ENCODE data around the gene SIVA1. TPM values are rescaled to one million over a fixed set of nuclear protein-coding genes. Genes with fewer than 3 reads are reported as not detected.

Gene SIVA1
- total RNA-seq, 1 experiment from 2014 or later, result 105 TPM

DNA sequence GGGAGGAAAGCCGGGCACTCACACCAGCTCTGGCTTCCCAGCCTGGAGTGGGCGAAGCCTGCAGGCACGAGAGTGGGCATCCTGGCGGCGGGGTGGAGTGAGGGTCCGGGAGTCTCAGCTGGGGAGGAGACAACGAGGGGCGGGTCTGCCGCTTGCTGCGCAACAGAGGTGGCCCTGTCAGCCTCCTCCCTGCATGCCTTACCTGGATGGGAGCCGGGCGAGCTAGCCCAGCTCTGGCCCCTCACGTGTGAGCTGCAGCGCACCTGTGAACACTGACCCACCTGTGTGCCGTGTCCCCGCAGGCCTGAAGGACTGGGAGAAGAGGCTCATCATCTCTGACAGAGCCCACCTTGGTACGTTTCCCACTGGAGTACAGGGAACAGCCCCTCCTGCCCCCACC is 13.9 kb upstream of the SIVA1 start:
- H3K36me3 ChIP-seq (ENCODE audit: control insufficient read depth, insufficient read depth, low read length), result no peaks in the 10 kb centered on the region
- H3K36me3 Mint-ChIP-seq (ENCODE audit: insufficient read depth, unreplicated experiment), result no peaks in the 10 kb centered on the region
- no peaks in the 10 kb centered on the region for H3K9me3 Mint-ChIP-seq (ENCODE audit: unreplicated experiment)
- no TSS peak for BruUV-seq (replicated peaks)
- H3K4me1 ChIP-seq, result no peaks in the 10 kb centered on the region
- intact Hi-C loops (cut with micrococcal nuclease; ENCODE audit: unreplicated experiment), result no loop called here
- H3K9me3 ChIP-seq, result no peaks in the 10 kb centered on the region
- no peak overlapping the region for H3K4me3 ChIP-seq (ENCODE audit: low read depth, low read length)
- no peak overlapping the region for H3K27ac Mint-ChIP-seq (ENCODE audit: unreplicated experiment)
- H3K4me3 Mint-ChIP-seq (ENCODE audit: unreplicated experiment), result no peak overlapping the region
- TF ChIP-seq CTCF (IDR thresholded peaks at IDR 0.05; ENCODE audit: insufficient read depth in 1 of 2, low read depth in 1 of 2, low read length in 1 of 2, severe bottlenecking in 1 of 2, unreplicated experiment in 1 of 2), result no peak
- H3K4me1 Mint-ChIP-seq (ENCODE audit: low read depth, unreplicated experiment), result no peaks in the 10 kb centered on the region
- no peak for DNase-seq
- H3K27me3 Mint-ChIP-seq (ENCODE audit: insufficient read depth, unreplicated experiment), result no peaks in the 10 kb centered on the region
- ChIA-PET CTCF (no interaction called here), POLR2A (no interaction called here)
- no peaks in the 10 kb centered on the region for H3K27me3 ChIP-seq (replicated peaks; ENCODE audit: control insufficient read depth, insufficient read depth, low read length)

DNA sequence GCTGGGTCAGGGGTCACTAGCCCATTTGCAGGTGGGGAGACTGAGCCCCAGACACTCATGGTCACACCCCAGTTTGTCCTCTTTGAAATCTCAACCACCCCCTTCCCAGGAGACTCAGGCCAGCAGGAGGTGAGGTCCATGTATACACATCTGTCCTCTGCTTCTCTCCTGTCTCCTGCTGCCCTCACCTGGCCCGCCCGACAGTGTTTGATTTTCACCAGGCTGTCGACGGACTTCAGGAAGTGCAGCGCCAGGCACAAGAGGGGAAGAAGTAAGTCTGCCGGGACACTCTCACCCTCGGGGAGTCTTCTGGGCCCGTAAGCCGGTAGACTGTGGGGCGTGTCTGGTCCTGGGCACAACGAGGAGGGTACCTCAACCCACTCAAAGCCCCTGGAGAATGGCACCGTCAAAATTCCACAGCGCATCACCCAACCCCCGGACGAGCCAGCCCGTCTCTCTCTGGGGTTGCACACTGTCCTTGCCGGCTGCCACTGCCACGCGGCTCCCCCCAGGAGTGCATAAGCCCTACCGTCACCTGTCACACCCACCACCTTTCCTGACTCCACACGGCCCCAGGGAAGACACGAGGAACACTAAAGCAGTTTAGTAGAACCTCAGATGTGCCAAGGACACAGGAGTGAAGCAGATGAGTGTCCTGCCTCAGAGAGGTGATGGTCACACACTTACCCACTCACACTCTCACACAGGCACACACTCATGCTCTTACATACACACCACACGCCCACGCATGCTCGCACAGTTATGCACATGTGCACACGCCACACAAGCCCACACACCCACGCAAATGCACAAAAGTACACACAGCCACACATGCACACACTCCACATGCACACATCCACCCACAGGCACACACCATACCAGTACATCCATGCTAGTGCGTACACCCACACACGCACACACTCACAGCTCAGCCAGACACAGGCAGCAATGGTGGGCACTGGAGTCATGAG is 13.1 kb upstream of the SIVA1 start:
- Histone ChIP-seq H3K4me3 (ENCODE audit: low read depth, low read length) (no peak overlapping the region), H3K4me1 (no peaks in the 10 kb centered on the region), H3K36me3 (ENCODE audit: control insufficient read depth, insufficient read depth, low read length) (no peaks in the 10 kb centered on the region), H3K27me3 (replicated peaks; ENCODE audit: control insufficient read depth, insufficient read depth, low read length) (no peaks in the 10 kb centered on the region), H3K9me3 (no peaks in the 10 kb centered on the region)
- no peaks in the 10 kb centered on the region for H3K4me1 Mint-ChIP-seq (ENCODE audit: low read depth, unreplicated experiment)
- no peaks in the 10 kb centered on the region for H3K36me3 Mint-ChIP-seq (ENCODE audit: insufficient read depth, unreplicated experiment)
- DNase-seq, result no peak
- intact Hi-C loops (cut with micrococcal nuclease; ENCODE audit: unreplicated experiment), result no loop called here
- H3K27me3 Mint-ChIP-seq (ENCODE audit: insufficient read depth, unreplicated experiment), result no peaks in the 10 kb centered on the region
- no TSS peak for BruUV-seq (replicated peaks)
- ChIA-PET CTCF (no interaction called here), POLR2A (no interaction called here)
- TF ChIP-seq CTCF (IDR thresholded peaks at IDR 0.05; ENCODE audit: insufficient read depth in 1 of 2, low read depth in 1 of 2, low read length in 1 of 2, severe bottlenecking in 1 of 2, unreplicated experiment in 1 of 2), result peak in 1 of 2 experiments; percentile 13
- no peak overlapping the region for H3K27ac Mint-ChIP-seq (ENCODE audit: unreplicated experiment)
- no peak overlapping the region for H3K4me3 Mint-ChIP-seq (ENCODE audit: unreplicated experiment)
- no peaks in the 10 kb centered on the region for H3K9me3 Mint-ChIP-seq (ENCODE audit: unreplicated experiment)

DNA sequence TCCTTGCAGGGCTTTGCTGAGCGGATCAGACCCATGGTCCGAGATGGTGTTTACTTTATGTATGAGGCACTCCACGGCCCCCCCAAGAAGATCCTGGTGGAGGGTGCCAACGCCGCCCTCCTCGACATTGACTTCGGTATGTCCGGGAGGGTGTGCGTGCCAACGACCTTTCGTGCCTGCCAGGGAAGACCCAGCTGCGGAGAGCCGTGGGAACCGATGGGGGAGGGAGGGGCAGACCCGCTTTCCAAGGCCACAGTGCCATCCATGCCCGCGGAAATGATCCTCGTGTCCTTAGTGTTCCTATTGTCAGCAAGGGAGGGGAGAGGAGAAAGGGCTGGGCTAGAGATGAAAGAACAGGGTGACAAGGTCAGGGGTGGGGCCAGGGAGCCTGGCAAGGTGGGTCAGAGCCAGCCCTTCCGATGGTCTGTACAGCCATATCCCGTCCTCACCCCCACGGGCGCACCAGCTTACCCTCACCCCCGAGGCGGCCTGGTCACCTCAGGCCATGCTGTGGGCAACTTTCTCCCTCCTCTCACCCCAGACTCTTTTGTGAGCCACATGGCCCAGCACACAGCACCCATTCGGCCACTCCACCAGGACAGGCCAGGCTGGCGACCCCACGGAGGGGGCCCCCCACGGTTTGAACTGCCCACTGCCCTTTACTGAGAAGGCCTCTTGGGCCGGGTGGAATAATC is 11.7 kb upstream of the SIVA1 start:
- DNase-seq, result no peak
- no peaks in the 10 kb centered on the region for H3K9me3 ChIP-seq
- POLR2A ChIA-PET, result no interaction called here
- no peak for TF ChIP-seq CTCF (IDR thresholded peaks at IDR 0.05; ENCODE audit: insufficient read depth in 1 of 2, low read depth in 1 of 2, low read length in 1 of 2, severe bottlenecking in 1 of 2, unreplicated experiment in 1 of 2)
- CTCF ChIA-PET, result no interaction called here
- no peaks in the 10 kb centered on the region for H3K27me3 Mint-ChIP-seq (ENCODE audit: insufficient read depth, unreplicated experiment)
- no peaks in the 10 kb centered on the region for H3K36me3 ChIP-seq (ENCODE audit: control insufficient read depth, insufficient read depth, low read length)
- BruUV-seq (replicated peaks), result no TSS peak
- H3K4me3 ChIP-seq (ENCODE audit: low read depth, low read length), result no peak overlapping the region
- intact Hi-C loops (cut with micrococcal nuclease; ENCODE audit: unreplicated experiment), result no loop called here
- H3K4me1 Mint-ChIP-seq (ENCODE audit: low read depth, unreplicated experiment), result no peaks in the 10 kb centered on the region
- H3K9me3 Mint-ChIP-seq (ENCODE audit: unreplicated experiment), result no peaks in the 10 kb centered on the region
- H3K36me3 Mint-ChIP-seq (ENCODE audit: insufficient read depth, unreplicated experiment), result no peaks in the 10 kb centered on the region
- H3K4me1 ChIP-seq, result no peaks in the 10 kb centered on the region
- no peaks in the 10 kb centered on the region for H3K27me3 ChIP-seq (replicated peaks; ENCODE audit: control insufficient read depth, insufficient read depth, low read length)
- no peak overlapping the region for H3K4me3 Mint-ChIP-seq (ENCODE audit: unreplicated experiment)
- no peak overlapping the region for H3K27ac Mint-ChIP-seq (ENCODE audit: unreplicated experiment)
